Left lung (tissue), 10 donors: ENCODE data around the gene PTPA. TPM values are rescaled to one million over a fixed set of nuclear protein-coding genes. Genes with fewer than 3 reads are reported as not detected.

Experiments
- ATAC-seq: fragments of 200-7000 bp; cut with Tn5 transposase; one replicate; pipeline ENCODE4 v1.9.1; 2020; ENCODE audit warnings: moderate library complexity
- DNase-seq, 4 donors: peaks; one replicate each; pipeline ENCODE4 v3.0.0-alpha.2; 2013 to 2020
- H3K27ac ChIP-seq, 2 donors: fragments of 200-600 bp; sonication (generic) in 1 of 2; one replicate each; pipeline versions ENCODE4 v1.5.0 to v1.8.0; 2020 to 2021
- H3K27me3 ChIP-seq, 2 donors: fragments of 200-600 bp; sonication (generic) in 1 of 2; one replicate each; pipeline versions ENCODE4 v1.5.0 to v1.8.0; 2020 to 2021
- H3K36me3 ChIP-seq, 2 donors: fragments of 200-600 bp; sonication (generic) in 1 of 2; one replicate each; pipeline versions ENCODE4 v1.5.0 to v1.8.0; 2020 to 2021
- H3K4me1 ChIP-seq, 2 donors: fragments of 200-600 bp; one replicate each; pipeline ENCODE4 v1.8.0; 2021
- H3K4me3 ChIP-seq, 2 donors: fragments of 200-600 bp; sonication (generic) in 1 of 2; one replicate each; pipeline versions ENCODE4 v1.5.0 to v1.8.0; 2020 to 2021; ENCODE audit warnings: mild to moderate bottlenecking in 1 of 2
- H3K9me3 ChIP-seq, 2 donors: fragments of 200-600 bp; sonication (generic) in 1 of 2; one replicate each; pipeline versions ENCODE4 v1.5.0 to v1.8.0; 2020 to 2021
- CTCF ChIP-seq, 2 donors: fragments of 200-600 bp; sonication (generic) in 1 of 2; IDR thresholded peaks; one replicate each; pipeline versions ENCODE4 v1.5.0 to v1.8.0; 2021; ENCODE audit warnings: antibody characterized with exemption in 2 of 2
- intact Hi-C, 2 donors: fragments of 100-400 bp; cut with DNase I; formaldehyde crosslinking; loops; one replicate each; pipeline versions ENCODE4 v1.11.2 to v1.14.2; 2022
- polyA plus RNA-seq, 6 donors: library from polyadenylated mRNA; unstranded; fragments of 120-200 nt; gene quantifications; one replicate each; pipeline ENCODE4 v1.2.1, GENCODE V29; 2013; ENCODE audit not compliant: insufficient read length in 6 of 6
- total RNA-seq, 2 donors: library from RNA; stranded (reverse); fragmentation: NEBNext Ultra II Directional; extraction: Animal tissue kit (Norgen Biotek cat#: 25700); gene quantifications; one replicate each; pipeline ENCODE4 v1.2.1, GENCODE V29; 2021
- donor health status: DM: no; HTN: yes; CAD: no.
- donor health status: DM: no; HTN: no; CAD: no.

The PTPA gene
- total and polyA plus RNA-seq, 8 donors: 120 to 148 (median 140) TPM

GRCh38 chr9:129137292-129138143 lies 26.3 kb downstream of the PTPA start:
- ATAC-seq (no peak), DNase-seq (no peak)
- peaks cover 40 to 53% of the 10 kb centered on the region in 2 donors for H3K4me1 ChIP-seq
- H3K27me3 ChIP-seq: no peaks in the 10 kb centered on the region
- H3K27ac ChIP-seq: peak overlapping the region; percentile 99 to 100
- no peak for TF ChIP-seq CTCF (IDR thresholded peaks at IDR 0.05)
- H3K4me3 ChIP-seq: no peak overlapping the region
- no peaks in the 10 kb centered on the region for H3K9me3 ChIP-seq
- intact Hi-C loops: loop anchor here in 1 of 2 donors (5.0 kb wide), 1 partner anchor 475 kb away; no protein-coding TSS in a partner anchor
- H3K36me3 ChIP-seq: peaks cover 0 to 62% of the 10 kb centered on the region in 2 donors

DNA sequence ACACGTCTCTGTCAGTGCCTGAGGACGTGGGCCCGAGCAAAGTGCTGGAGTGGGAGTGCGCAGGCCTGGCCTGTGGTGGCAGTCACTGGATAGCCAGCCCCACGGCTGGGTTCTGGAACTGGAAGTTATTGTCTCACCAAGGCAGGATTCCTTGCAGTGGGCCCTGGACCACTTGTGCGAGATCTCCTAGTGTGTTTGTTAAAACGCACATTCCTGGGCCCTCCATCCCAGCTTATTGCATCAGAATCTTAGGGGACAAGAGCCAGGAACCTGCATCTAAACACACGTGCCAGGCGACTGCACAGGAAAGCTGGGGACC lies 26.9 kb downstream of the PTPA start:
- ATAC-seq (no peak), DNase-seq (no peak)
- peak overlapping the region; percentile 99 to 100 for H3K27ac ChIP-seq
- H3K27me3 ChIP-seq: no peaks in the 10 kb centered on the region
- TF ChIP-seq CTCF (IDR thresholded peaks at IDR 0.05): no peak
- intact Hi-C loops: loop anchor here in 1 of 2 donors (5.0 kb wide), 1 partner anchor 474 kb away; no protein-coding TSS in a partner anchor
- H3K9me3 ChIP-seq: no peaks in the 10 kb centered on the region
- H3K36me3 ChIP-seq: peaks cover 0 to 62% of the 10 kb centered on the region in 2 donors
- H3K4me3 ChIP-seq: no peak overlapping the region
- peaks cover 46 to 59% of the 10 kb centered on the region in 2 donors for H3K4me1 ChIP-seq

DNA sequence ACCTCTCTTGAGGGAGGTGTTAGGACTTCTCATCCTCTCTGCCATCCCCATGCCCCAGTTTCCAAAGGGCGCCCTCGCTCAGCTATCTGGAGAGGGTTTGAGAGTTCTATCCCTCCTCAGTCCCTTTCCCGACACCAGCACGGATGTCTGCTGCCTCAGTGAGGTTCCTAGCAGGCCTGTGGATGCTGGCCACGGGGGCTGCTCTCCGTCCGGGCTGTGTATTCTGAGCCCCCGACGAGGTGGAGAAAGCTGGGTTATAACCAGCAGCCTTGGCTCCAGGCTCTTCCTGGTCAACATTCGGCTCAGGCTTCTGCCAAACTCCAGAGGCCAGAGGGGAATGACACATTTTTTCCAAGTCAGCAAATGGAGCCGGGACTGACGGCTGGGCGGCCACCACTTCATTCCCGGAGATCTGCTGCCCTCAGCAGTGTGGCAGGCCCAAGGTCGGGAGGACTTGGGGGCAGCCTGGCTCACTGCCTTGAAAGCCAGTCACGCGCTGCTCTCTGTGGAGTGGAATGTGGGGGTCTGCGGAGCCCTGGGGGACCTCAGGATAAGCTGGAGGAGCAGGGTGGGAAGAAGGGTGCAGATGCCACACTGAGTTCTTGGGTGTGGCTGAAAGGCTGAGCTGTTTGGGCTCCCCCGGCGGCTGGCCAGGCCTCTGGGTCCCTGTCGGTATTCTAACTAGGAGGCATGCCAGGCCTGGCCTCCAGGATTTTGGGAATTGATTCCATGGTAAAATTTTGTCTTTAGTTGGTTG lies 27.4 kb downstream of the PTPA start:
- Histone ChIP-seq H3K36me3 (peaks cover 0 to 62% of the 10 kb centered on the region in 2 donors), H3K27ac (peak overlapping the region; percentile 99 to 100), H3K4me3 (peak overlapping the region in 1 of 2 donors; percentile 50), H3K9me3 (no peaks in the 10 kb centered on the region), H3K4me1 (peaks cover 52 to 64% of the 10 kb centered on the region in 2 donors), H3K27me3 (no peaks in the 10 kb centered on the region)
- DNase-seq (peak in 2 of 4 donors; percentile 45 to 59), ATAC-seq (no peak)
- TF ChIP-seq CTCF (IDR thresholded peaks at IDR 0.05): no peak
- intact Hi-C loops: loop anchor here in 1 of 2 donors (5.0 kb wide), 1 partner anchor 474 kb away; no protein-coding TSS in a partner anchor

GRCh38 chr9:129139233-129139992 lies 28.2 kb downstream of the PTPA start:
- TF ChIP-seq CTCF (IDR thresholded peaks at IDR 0.05): peak; percentile 88 to 95
- peak overlapping the region; percentile 19 to 50 for H3K4me3 ChIP-seq
- intact Hi-C loops: loop anchor here in 1 of 2 donors (5.0 kb wide), 1 partner anchor 473 kb away; no protein-coding TSS in a partner anchor
- H3K27me3 ChIP-seq: no peaks in the 10 kb centered on the region
- peak; percentile 74 for ATAC-seq
- H3K9me3 ChIP-seq: no peaks in the 10 kb centered on the region
- peaks cover 0 to 64% of the 10 kb centered on the region in 2 donors for H3K36me3 ChIP-seq
- peak; percentile 72 to 92 (median 83) for DNase-seq
- H3K4me1 ChIP-seq: peaks cover 57 to 72% of the 10 kb centered on the region in 2 donors
- H3K27ac ChIP-seq: peak overlapping the region; percentile 99 to 100
